Fibroblast of lung (primary cell): Measurements from ENCODE around the gene BTBD1. TPM values are rescaled to one million over a fixed set of nuclear protein-coding genes. Genes with fewer than 3 reads are reported as not detected.
A peak's percentile ranks its signal among the peaks of the same experiment; 100 is the strongest.

Experiments
- DNase-seq, 2 donors: peaks; one replicate each; pipeline versions ENCODE4 v3.0.0 to v3.0.0-alpha.2; 2010; ENCODE audit warnings: low read depth in 2 of 2
- H2AFZ ChIP-seq: 2 replicates; pipeline ENCODE4 v1.5.1; 2012; ENCODE audit warnings: low read length, control low read depth, inconsistent platforms
- H3K27ac ChIP-seq: 2 replicates; pipeline ENCODE4 v1.5.1; 2011; ENCODE audit warnings: low read length, control low read depth; ENCODE audit not compliant: insufficient read depth
- H3K27me3 ChIP-seq: 2 replicates; pipeline ENCODE4 v1.5.1; 2011; ENCODE audit warnings: mild to moderate bottlenecking, low read length; ENCODE audit not compliant: control insufficient read depth, insufficient read depth
- H3K36me3 ChIP-seq: 2 replicates; pipeline ENCODE4 v1.5.1; 2011; ENCODE audit warnings: low read length; ENCODE audit not compliant: control insufficient read depth, insufficient read depth
- H3K4me1 ChIP-seq: 2 replicates; pipeline ENCODE4 v1.5.1; 2011; ENCODE audit warnings: low read length; ENCODE audit not compliant: control insufficient read depth, insufficient read depth; ENCODE audit errors: extremely low read depth
- H3K4me2 ChIP-seq: 2 replicates; pipeline ENCODE4 v1.5.1; 2011; ENCODE audit warnings: low read length, control low read depth; ENCODE audit not compliant: insufficient read depth; ENCODE audit errors: extremely low read depth
- H3K4me3 ChIP-seq, 4 experiments: fragments of 200-600 bp in 1 of 4; sonication (generic) in 1 of 4; replicated peaks in 1 of 4; 2 replicates each; pipeline ENCODE4 v1.5.1; 2011 to 2016; ENCODE audit warnings: low read length in 4 of 4, low read depth in 3 of 4, mild to moderate bottlenecking in 3 of 4, control low read depth in 2 of 4, inconsistent platforms in 1 of 4, mixed read lengths in 1 of 4; ENCODE audit not compliant: insufficient read depth in 1 of 4; ENCODE audit errors: control extremely low read depth in 1 of 4
- H3K79me2 ChIP-seq: 2 replicates; pipeline ENCODE4 v1.5.1; 2012; ENCODE audit warnings: mild to moderate bottlenecking, low read length, inconsistent platforms; ENCODE audit not compliant: control insufficient read depth, insufficient read depth
- H3K9ac ChIP-seq: 2 replicates; pipeline ENCODE4 v1.5.1; 2011; ENCODE audit warnings: mild to moderate bottlenecking, low read length, control low read depth; ENCODE audit not compliant: insufficient read depth
- H3K9me3 ChIP-seq: 2 replicates; pipeline ENCODE4 v1.5.1; 2012; ENCODE audit warnings: low read depth, low read length; ENCODE audit not compliant: control insufficient read depth, insufficient read depth
- H4K20me1 ChIP-seq: 2 replicates; pipeline ENCODE4 v1.5.1; 2011; ENCODE audit warnings: low read length; ENCODE audit not compliant: control insufficient read depth, insufficient read depth; ENCODE audit errors: extremely low read depth
- CTCF ChIP-seq, 2 donors: IDR thresholded peaks in 1 of 2; conservative IDR thresholded peaks in 1 of 2; 1 replicate in 1 of 2; 2 replicates in 1 of 2; pipeline ENCODE4 v1.5.1; 2011 to 2012; ENCODE audit warnings: low read length in 2 of 2, control low read depth in 1 of 2, inconsistent platforms in 1 of 2, low read depth in 1 of 2, mild to moderate bottlenecking in 1 of 2
- EZH2 ChIP-seq: IDR thresholded peaks from 2 replicates; pipeline ENCODE4 v1.5.1; 2012; ENCODE audit warnings: low read length, control low read depth, mild to moderate bottlenecking; ENCODE audit errors: missing control alignments
- polyA plus RNA-seq, 2 donors: library from polyadenylated mRNA; depleted of rRNA in 1 of 2; stranded (reverse) in 1 of 2; unstranded in 1 of 2; fragments of >200 nt; gene quantifications; 2 replicates each; pipeline ENCODE4 v1.2.1, GENCODE V29; 2011 to 2012; ENCODE audit warnings: missing spikeins in 1 of 2
- total RNA-seq: library from RNA; depleted of rRNA; stranded (reverse); fragments of >200 nt; gene quantifications from 2 replicates; pipeline ENCODE4 v1.2.1, GENCODE V29; 2014

Gene BTBD1
- total and polyA plus RNA-seq, 2 donors (not counting 1 experiment from before 2014, with no cell fraction given): 84.0 to 105 TPM

GRCh38 chr15:82970078-82970686, 96.9 kb downstream of the BTBD1 start:
- H3K4me2 ChIP-seq: no peak overlapping the region
- no peak overlapping the region for H3K27ac ChIP-seq
- no peaks in the 10 kb centered on the region for H3K4me1 ChIP-seq
- H3K9ac ChIP-seq: no peak overlapping the region
- H2AFZ ChIP-seq: no peak overlapping the region
- no peak for TF ChIP-seq EZH2
- TF ChIP-seq CTCF (conservative IDR thresholded peaks at IDR 0.05 in 1 of 2, IDR thresholded peaks at IDR 0.05 in 1 of 2; ENCODE audit: low read depth in 1 of 2, low read length in 2 of 2): no peak
- H3K4me3 ChIP-seq: no peak overlapping the region
- no peak for DNase-seq
- H4K20me1 ChIP-seq: no peaks in the 10 kb centered on the region
- H3K9me3 ChIP-seq: no peaks in the 10 kb centered on the region
- no peaks in the 10 kb centered on the region for H3K36me3 ChIP-seq
- no peaks in the 10 kb centered on the region for H3K27me3 ChIP-seq
- H3K79me2 ChIP-seq: no peaks in the 10 kb centered on the region

- Histone ChIP-seq H3K27me3 (no peaks in the 10 kb centered on the region), H3K79me2 (no peaks in the 10 kb centered on the region), H3K9me3 (no peaks in the 10 kb centered on the region), H4K20me1 (no peaks in the 10 kb centered on the region), H3K4me3 (no peak overlapping the region), H2AFZ (no peak overlapping the region), H3K27ac (no peak overlapping the region), H3K9ac (no peak overlapping the region), H3K4me1 (no peaks in the 10 kb centered on the region), H3K4me2 (no peak overlapping the region), H3K36me3 (no peaks in the 10 kb centered on the region)
- TF ChIP-seq CTCF (conservative IDR thresholded peaks at IDR 0.05 in 1 of 2, IDR thresholded peaks at IDR 0.05 in 1 of 2; ENCODE audit: low read depth in 1 of 2, low read length in 2 of 2) (no peak), EZH2 (no peak)
- DNase-seq: no peak
Observed at GRCh38 chr15:82969353-82969752, 97.7 kb downstream of the BTBD1 start.

GRCh38 chr15:82968066-82968465, 99.0 kb downstream of the BTBD1 start:
- TF ChIP-seq EZH2: no peak
- no peak for TF ChIP-seq CTCF (conservative IDR thresholded peaks at IDR 0.05 in 1 of 2, IDR thresholded peaks at IDR 0.05 in 1 of 2; ENCODE audit: low read depth in 1 of 2, low read length in 2 of 2)
- no peaks in the 10 kb centered on the region for H3K9me3 ChIP-seq
- H3K36me3 ChIP-seq: no peaks in the 10 kb centered on the region
- H3K4me3 ChIP-seq: no peak overlapping the region
- H3K9ac ChIP-seq: no peak overlapping the region
- DNase-seq: peak; percentile 15 to 75
- no peak overlapping the region for H3K27ac ChIP-seq
- no peaks in the 10 kb centered on the region for H3K4me1 ChIP-seq
- no peak overlapping the region for H3K4me2 ChIP-seq
- H3K79me2 ChIP-seq: no peaks in the 10 kb centered on the region
- H4K20me1 ChIP-seq: no peaks in the 10 kb centered on the region
- no peak overlapping the region for H2AFZ ChIP-seq
- H3K27me3 ChIP-seq: no peaks in the 10 kb centered on the region
